ENCODE results near the gene SGCD.

Gene SGCD

GRCh38 chr5:156774273-156774672 lies 447.3 kb downstream of the SGCD start:
- DNase-seq (ENCODE audit: low read depth in 2 of 2): no peak

GRCh38 chr5:156778139-156778706 lies 451.3 kb downstream of the SGCD start:
- DNase-seq (ENCODE audit: low read depth in 2 of 2): no peak

GRCh38 chr5:156778752-156779151 lies 451.8 kb downstream of the SGCD start:
- no peak for DNase-seq (ENCODE audit: low read depth in 2 of 2)

GRCh38 chr5:156779436-156779835 lies 452.5 kb downstream of the SGCD start:
- DNase-seq (ENCODE audit: low read depth in 2 of 2): no peak

GRCh38 chr5:156783092-156783491 lies 456.1 kb downstream of the SGCD start:
- DNase-seq (ENCODE audit: low read depth in 2 of 2): no peak

GRCh38 chr5:156794687-156795086 lies 467.7 kb downstream of the SGCD start:
- no peak for DNase-seq (ENCODE audit: low read depth in 2 of 2)

- no peak for DNase-seq (ENCODE audit: low read depth in 2 of 2)
Measured at GRCh38 chr5:156798201-156798600, 471.2 kb downstream of the SGCD start.

- no peak for DNase-seq (ENCODE audit: low read depth in 2 of 2)
Measured at GRCh38 chr5:156799171-156799570, 472.2 kb downstream of the SGCD start.

- no peak for DNase-seq (ENCODE audit: low read depth in 2 of 2)
Measured at GRCh38 chr5:156800929-156801328, 474.0 kb downstream of the SGCD start.

GRCh38 chr5:156802501-156802900 lies 475.5 kb downstream of the SGCD start:
- DNase-seq (ENCODE audit: low read depth in 2 of 2): no peak

- DNase-seq (ENCODE audit: low read depth in 2 of 2): no peak
Measured at GRCh38 chr5:156803404-156803803, 476.4 kb downstream of the SGCD start.

- DNase-seq (ENCODE audit: low read depth in 2 of 2): no peak
Measured at GRCh38 chr5:156812959-156813358, 486.0 kb downstream of the SGCD start.

- no peak for DNase-seq (ENCODE audit: low read depth in 2 of 2)
Measured at GRCh38 chr5:156815988-156816599, 489.1 kb downstream of the SGCD start.

Measured in stimulated activated CD4-positive, alpha-beta T cell treated with anti-CD3 and anti-CD28 coated beads, Interleukin-12 subunit alpha, Interleukin-12 subunit beta, amount 100 ng/mL, for 24 hours (primary cell).